ENCODE measurements around the gene MRRF.

Gene MRRF

DNA sequence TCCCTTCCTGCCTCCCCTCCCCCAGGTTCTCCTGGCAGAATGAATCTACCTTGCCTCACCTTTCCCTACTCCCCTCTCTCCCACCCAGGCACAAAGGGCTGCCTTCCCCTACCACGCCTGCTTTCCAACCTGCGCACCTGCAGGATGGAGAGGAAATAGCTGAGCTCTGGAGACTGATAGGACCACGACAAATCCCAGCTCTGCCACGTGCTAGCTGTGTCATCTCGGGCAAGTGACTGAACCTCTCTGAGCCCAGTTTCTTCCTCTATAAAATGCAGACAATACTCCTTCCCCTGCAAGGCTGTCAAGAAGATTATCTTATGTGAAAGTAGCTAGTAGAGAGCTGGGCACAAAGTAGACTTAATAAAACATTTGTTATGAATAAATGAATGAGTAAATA, 74.9 kb downstream of the MRRF start:
- DNase-seq (ENCODE audit: low spot score) (no peak), ATAC-seq (ENCODE audit: low read depth) (no peak)
- Histone ChIP-seq H3K27me3 (ENCODE audit: insufficient read depth, poor library complexity, severe bottlenecking) (no peaks in the 10 kb centered on the region), H3K9me3 (ENCODE audit: severe bottlenecking) (no peaks in the 10 kb centered on the region), H3K4me3 (ENCODE audit: severe bottlenecking) (no peak overlapping the region), H3K36me3 (ENCODE audit: low read depth) (no peaks in the 10 kb centered on the region), H3K4me1 (ENCODE audit: insufficient read depth, poor library complexity, severe bottlenecking) (no peaks in the 10 kb centered on the region), H3K27ac (ENCODE audit: poor library complexity, severe bottlenecking) (no peak overlapping the region)
- TF ChIP-seq, protein P1, sequence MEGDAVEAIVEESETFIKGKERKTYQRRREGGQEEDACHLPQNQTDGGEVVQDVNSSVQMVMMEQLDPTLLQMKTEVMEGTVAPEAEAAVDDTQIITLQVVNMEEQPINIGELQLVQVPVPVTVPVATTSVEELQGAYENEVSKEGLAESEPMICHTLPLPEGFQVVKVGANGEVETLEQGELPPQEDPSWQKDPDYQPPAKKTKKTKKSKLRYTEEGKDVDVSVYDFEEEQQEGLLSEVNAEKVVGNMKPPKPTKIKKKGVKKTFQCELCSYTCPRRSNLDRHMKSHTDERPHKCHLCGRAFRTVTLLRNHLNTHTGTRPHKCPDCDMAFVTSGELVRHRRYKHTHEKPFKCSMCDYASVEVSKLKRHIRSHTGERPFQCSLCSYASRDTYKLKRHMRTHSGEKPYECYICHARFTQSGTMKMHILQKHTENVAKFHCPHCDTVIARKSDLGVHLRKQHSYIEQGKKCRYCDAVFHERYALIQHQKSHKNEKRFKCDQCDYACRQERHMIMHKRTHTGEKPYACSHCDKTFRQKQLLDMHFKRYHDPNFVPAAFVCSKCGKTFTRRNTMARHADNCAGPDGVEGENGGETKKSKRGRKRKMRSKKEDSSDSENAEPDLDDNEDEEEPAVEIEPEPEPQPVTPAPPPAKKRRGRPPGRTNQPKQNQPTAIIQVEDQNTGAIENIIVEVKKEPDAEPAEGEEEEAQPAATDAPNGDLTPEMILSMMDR (IDR thresholded peaks at IDR 0.05; ENCODE audit: poor library complexity, severe bottlenecking) = no peak

DNA sequence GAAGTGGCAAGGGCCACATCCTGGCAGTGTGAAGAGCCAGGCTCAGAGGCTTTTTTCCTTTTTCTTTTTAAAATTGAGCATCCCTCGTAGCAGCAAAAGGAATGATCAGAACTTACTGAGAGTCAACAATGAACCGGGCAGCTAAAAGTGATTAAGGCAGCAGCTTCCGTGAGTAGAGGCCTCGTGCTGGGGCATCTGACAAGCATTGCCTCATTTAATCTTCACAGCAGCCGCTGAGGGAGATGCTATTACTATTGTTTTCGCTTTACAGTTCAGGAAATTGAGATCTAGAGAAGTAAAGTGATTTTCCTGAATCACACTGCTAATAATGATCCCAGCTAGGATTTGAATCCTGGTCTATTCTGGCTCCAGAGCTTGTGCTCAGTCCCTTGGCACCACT, 75.5 kb downstream of the MRRF start:
- ATAC-seq (ENCODE audit: low read depth) = no peak
- Histone ChIP-seq H3K4me3 (ENCODE audit: severe bottlenecking) (no peak overlapping the region), H3K36me3 (ENCODE audit: low read depth) (no peaks in the 10 kb centered on the region), H3K27me3 (ENCODE audit: insufficient read depth, poor library complexity, severe bottlenecking) (no peaks in the 10 kb centered on the region), H3K27ac (ENCODE audit: poor library complexity, severe bottlenecking) (no peak overlapping the region), H3K4me1 (ENCODE audit: insufficient read depth, poor library complexity, severe bottlenecking) (no peaks in the 10 kb centered on the region), H3K9me3 (ENCODE audit: severe bottlenecking) (no peaks in the 10 kb centered on the region)
- DNase-seq (ENCODE audit: low spot score) = no peak
- TF ChIP-seq, protein P1 (IDR thresholded peaks at IDR 0.05; ENCODE audit: poor library complexity, severe bottlenecking) = no peak

DNA sequence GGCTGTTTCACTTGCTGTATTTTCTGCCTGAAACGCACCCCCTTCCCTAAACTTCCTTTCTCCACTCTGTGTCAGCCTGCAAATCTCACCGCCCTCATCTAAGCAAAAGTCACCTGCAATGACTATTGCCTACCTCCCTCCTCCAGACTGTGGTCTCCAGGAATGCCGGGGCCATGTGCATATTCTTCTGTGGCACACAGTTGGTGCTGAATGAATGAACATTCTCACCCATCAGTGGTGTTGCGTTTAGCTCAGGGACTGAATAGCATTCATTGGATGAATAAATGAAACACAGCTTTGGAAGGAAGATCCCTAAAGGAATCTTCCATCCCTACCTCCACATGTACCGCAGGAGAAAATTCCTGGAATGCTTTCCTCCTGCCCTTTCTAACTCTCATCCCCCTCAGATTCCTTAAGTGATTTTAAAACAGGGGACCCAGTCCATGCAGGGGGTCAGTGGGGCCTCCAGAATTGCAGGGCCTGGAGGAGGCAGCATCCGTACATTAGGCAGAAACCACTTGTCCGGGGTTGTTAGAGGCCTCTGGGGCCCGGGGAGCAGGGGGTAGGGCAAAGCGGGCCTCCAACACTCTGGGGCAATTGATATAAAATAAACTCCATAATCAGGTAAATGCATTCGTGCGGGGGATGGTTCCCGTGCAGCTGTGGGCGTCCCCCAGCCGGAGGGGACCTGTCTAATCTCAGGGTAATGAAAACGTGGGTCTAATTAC, 77.8 kb downstream of the MRRF start:
- DNase-seq (ENCODE audit: low spot score) (no peak), ATAC-seq (ENCODE audit: low read depth) (no peak)
- TF ChIP-seq, protein P1 (IDR thresholded peaks at IDR 0.05; ENCODE audit: poor library complexity, severe bottlenecking) = no peak
- no peak overlapping the region for H3K4me3 ChIP-seq (ENCODE audit: severe bottlenecking)
- H3K27ac ChIP-seq (ENCODE audit: poor library complexity, severe bottlenecking) = no peak overlapping the region
- no peaks in the 10 kb centered on the region for H3K27me3 ChIP-seq (ENCODE audit: insufficient read depth, poor library complexity, severe bottlenecking)
- no peaks in the 10 kb centered on the region for H3K9me3 ChIP-seq (ENCODE audit: severe bottlenecking)
- peaks cover 2% of the 10 kb centered on the region for H3K4me1 ChIP-seq (ENCODE audit: insufficient read depth, poor library complexity, severe bottlenecking)
- no peaks in the 10 kb centered on the region for H3K36me3 ChIP-seq (ENCODE audit: low read depth)

DNA sequence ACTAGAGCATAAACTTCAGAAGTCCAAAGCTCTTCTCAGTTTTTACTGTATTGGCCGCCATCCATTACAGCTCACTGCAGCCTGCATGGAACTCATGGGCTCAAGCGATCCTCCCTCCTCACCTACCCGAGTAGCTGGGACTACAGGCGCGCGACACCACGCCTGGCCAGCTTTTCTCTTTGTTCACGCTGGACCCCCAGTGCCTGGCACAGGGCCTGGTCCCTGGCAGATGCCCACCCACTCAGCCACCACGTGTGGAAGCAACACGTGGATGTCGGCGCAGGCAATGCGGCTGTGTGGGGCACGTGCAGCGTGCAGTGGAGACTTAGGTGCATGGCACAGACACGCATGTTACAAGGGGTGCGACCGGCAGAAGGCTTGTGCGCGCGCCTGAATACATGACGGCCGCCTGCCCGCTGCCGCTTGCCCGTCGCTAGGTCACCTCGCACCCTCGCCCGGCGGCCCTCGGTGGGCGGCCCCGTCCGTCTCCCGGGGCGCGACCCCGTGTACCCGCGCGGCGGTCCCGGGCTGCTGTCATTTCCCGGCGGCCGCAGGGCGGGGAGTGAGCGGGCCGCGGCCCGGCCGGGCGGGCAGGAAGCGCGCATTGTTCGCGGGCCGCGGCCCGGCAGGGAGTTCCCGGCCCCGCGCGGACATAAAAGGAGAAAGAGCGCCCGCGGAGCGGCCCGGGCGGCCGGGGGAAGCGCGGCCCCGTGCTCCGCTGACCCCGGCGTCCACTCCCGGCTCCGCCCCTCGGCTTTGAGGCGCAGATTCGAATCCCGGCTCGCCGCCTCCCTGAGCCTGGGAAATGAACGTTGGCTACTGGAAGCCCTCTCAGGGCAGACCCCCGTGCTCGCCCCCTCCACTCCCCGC, 82.0 kb downstream of the MRRF start:
- H3K36me3 ChIP-seq (ENCODE audit: low read depth) = no peaks in the 10 kb centered on the region
- H3K4me1 ChIP-seq (ENCODE audit: insufficient read depth, poor library complexity, severe bottlenecking) = peaks cover 3% of the 10 kb centered on the region
- DNase-seq (ENCODE audit: low spot score) (no peak), ATAC-seq (ENCODE audit: low read depth) (peak; percentile 37)
- H3K4me3 ChIP-seq (ENCODE audit: severe bottlenecking) = peak overlapping the region; percentile 43
- H3K27ac ChIP-seq (ENCODE audit: poor library complexity, severe bottlenecking) = no peak overlapping the region
- TF ChIP-seq, protein P1 (IDR thresholded peaks at IDR 0.05; ENCODE audit: poor library complexity, severe bottlenecking) = no peak
- no peaks in the 10 kb centered on the region for H3K9me3 ChIP-seq (ENCODE audit: severe bottlenecking)
- H3K27me3 ChIP-seq (ENCODE audit: insufficient read depth, poor library complexity, severe bottlenecking) = no peaks in the 10 kb centered on the region

Measured in RWPE2 (cell line).